ENCODE data around the gene PANK2.
"Not testable (repeated sequence)": the region's sequence is repeated elsewhere in the genome, so short reads cannot be mapped to it uniquely, and the experiment has no call there.

PANK2 gene

GRCh38 chr20:3901706-3902440 lies 12.7 kb downstream of the PANK2 start:
- DNase-seq, result peak in 1 of 4 experiments; percentile 21

- no peak for DNase-seq
Measured at GRCh38 chr20:3902446-3902845, 13.3 kb downstream of the PANK2 start.

GRCh38 chr20:3904224-3904623 lies 15.0 kb downstream of the PANK2 start:
- no peak for DNase-seq

- DNase-seq, result no peak
Measured at GRCh38 chr20:3904857-3905256, 15.7 kb downstream of the PANK2 start.

- DNase-seq, result not testable (repeated sequence)
Measured at GRCh38 chr20:3906744-3907721, 17.8 kb downstream of the PANK2 start.

GRCh38 chr20:3908667-3909066 lies 19.5 kb downstream of the PANK2 start:
- DNase-seq, result no peak

GRCh38 chr20:3909952-3910366 lies 20.8 kb downstream of the PANK2 start:
- DNase-seq, result no peak

- DNase-seq, result no peak
Measured at GRCh38 chr20:3910853-3911252, 21.7 kb downstream of the PANK2 start.

- DNase-seq, result no peak
Measured at GRCh38 chr20:3911956-3912355, 22.8 kb downstream of the PANK2 start.

GRCh38 chr20:3914446-3914845 lies 25.3 kb downstream of the PANK2 start:
- DNase-seq, result no peak

- DNase-seq, result no peak
Measured at GRCh38 chr20:3915691-3916090, 26.5 kb downstream of the PANK2 start.

- DNase-seq, result no peak
Measured at GRCh38 chr20:3916364-3916763, 27.2 kb downstream of the PANK2 start.

- no peak for DNase-seq
Measured at GRCh38 chr20:3919352-3919751, 30.2 kb downstream of the PANK2 start.

- DNase-seq, result no peak
Measured at GRCh38 chr20:3922223-3922982, 33.2 kb downstream of the PANK2 start.

GRCh38 chr20:3922983-3923339 lies 33.8 kb downstream of the PANK2 start:
- DNase-seq, result no peak

- peak; percentile 72 to 85 (median 78) for DNase-seq
Measured at GRCh38 chr20:3923818-3924217, 34.6 kb downstream of the PANK2 start.

- DNase-seq, result peak; percentile 74 to 91 (median 86)
Measured at GRCh38 chr20:3924304-3925112, 35.3 kb downstream of the PANK2 start.

GRCh38 chr20:3925113-3925695 lies 36.0 kb downstream of the PANK2 start:
- DNase-seq, result no peak

- DNase-seq, result no peak
Measured at GRCh38 chr20:3925899-3926638, 36.9 kb downstream of the PANK2 start.

GRCh38 chr20:3927486-3928291 lies 38.5 kb downstream of the PANK2 start:
- DNase-seq, result peak; percentile 58 to 77 (median 71)

Measured in suppressor macrophage (primary cell).